GM18498 (cell line): ENCODE measurements around the gene NMS.
"Not testable (repeated sequence)": the region's sequence is repeated elsewhere in the genome, so short reads cannot be mapped to it uniquely, and the experiment has no call there.

ENCODE experiments used
- ATAC-seq: cut with Tn5 transposase; IDR thresholded peaks from one replicate; pipeline ENCODE4 v1.9.1; 2021; ENCODE audit warnings: mild to moderate bottlenecking, moderate library complexity; ENCODE audit not compliant: unreplicated experiment

Gene NMS, protein sequence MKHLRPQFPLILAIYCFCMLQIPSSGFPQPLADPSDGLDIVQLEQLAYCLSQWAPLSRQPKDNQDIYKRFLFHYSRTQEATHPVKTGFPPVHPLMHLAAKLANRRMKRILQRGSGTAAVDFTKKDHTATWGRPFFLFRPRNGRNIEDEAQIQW

DNA sequence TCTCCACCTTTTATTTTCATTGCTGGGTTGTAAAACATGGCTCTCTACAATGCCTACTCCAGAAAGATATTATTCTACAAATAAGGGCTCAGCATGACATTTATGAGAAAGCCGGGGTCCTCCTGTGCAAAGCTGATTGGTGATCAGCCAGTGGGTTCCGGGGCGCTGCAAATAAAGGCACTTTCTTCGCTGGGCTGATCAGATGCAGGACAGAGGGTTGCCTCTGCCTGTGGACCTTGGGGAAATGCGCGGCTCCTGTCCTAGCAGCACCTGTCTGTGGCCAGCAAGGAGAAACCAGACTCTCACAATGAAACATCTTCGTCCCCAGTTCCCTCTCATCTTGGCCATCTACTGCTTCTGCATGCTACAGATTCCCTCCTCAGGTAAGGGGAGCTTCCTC lies at the start of gene NMS:
Gene NMS, plus strand, starts transcription at position 301 of the 400 bp plus-strand sequence. Its CDS starts 7 bp downstream, at position 308.
- no peak for ATAC-seq

DNA sequence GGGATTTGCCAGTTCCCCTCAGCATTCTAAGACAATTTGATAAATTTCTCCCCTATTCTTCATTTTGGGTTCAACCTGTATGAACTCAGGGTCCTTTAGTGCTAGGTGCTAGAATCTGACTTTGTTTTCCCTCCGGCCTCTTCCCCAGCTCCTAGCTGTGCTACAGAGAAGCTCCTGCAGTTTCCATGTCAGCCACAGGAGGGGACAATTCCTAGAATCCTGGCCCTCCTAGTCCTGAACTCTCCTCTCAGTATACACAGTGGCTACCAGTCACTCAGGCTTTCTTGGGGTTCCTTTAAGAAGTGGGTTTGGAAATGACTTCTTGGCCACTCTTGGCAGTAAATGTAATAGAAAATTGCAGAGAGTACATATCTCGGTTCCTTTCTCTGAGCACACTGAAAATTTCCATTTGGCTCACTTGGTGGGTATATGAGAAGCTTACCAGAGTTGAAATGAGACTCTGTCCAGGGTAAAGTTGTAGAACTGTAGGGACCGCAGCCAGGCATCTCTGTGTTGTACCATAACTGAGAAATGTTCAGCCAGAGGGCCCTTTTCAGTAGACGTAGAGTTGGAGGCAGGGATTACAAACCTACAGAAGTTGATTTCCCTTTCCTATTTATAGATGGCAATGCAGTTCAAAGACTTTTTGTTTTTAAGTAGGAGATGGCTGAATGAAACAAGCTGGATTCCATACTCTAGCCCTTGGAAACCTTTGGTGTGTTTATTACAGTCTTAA lies 47.8 kb upstream of the NMS start:
- no peak for ATAC-seq

DNA sequence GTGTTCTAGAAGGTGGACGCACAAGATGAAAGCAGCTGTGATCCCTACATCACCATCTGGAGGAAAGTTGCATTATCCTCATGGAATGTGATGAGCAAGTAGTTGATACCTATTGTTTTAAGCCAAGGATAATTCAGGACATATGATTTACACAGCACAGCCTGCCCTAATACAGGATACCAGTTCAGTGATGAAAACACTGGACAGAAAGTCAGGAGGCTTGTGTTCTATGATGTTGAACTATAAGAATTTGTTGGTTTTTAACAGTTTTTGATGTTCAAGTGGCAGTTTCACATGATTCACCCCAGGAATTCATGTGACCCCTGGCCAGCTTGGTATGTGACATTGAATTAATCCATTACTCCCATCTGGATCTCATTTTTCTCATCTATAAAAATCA lies 46.7 kb upstream of the NMS start:
- ATAC-seq: no peak

DNA sequence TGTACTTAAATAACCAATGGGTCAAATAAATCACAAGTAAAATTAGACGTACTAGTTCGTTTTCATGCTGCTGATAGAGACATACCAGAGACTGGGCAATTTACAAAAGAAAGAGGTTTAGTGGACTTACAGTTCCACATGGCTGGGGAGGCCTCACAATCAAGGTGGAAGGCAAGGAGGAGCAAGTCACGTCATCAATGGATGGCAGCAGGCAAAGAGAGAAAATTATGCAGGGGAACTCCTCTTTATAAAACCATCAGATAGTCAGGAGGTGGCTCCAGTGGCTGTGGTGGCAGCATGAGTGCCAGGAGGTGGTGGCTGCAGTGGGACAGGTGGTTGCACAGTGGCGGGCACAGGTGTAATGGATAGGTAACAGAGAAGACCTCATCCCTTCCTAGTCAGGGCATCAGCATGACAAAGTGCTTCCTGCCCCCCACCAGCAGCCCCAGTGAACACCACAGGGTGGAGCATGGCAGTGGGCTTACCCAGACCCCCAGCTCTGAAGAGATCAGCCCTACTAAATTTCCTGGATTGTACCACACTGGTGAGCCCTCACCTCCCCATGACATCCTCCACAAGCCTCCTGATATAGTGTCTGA lies 45.9 kb upstream of the NMS start:
- ATAC-seq: no peak

DNA sequence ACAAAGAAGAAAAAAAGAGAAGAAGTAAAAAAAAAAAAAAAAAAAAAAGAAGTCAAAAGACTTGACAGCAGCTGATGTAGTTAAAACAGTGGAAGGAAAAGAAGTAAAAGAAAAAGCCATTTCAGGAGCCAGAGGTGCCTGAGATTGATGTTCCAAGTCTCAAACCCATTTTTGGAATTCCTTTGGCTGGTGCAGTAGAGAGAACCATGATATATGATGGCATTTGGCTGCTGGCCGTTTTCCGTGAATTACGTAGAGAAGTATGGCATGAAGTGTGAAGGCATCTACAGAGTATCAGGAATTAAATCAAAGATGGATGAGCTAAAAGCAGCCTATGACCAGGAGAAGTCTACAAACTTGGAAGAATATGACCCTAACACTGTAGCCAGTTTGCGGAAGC lies 45.2 kb upstream of the NMS start:
- no peak for ATAC-seq

DNA sequence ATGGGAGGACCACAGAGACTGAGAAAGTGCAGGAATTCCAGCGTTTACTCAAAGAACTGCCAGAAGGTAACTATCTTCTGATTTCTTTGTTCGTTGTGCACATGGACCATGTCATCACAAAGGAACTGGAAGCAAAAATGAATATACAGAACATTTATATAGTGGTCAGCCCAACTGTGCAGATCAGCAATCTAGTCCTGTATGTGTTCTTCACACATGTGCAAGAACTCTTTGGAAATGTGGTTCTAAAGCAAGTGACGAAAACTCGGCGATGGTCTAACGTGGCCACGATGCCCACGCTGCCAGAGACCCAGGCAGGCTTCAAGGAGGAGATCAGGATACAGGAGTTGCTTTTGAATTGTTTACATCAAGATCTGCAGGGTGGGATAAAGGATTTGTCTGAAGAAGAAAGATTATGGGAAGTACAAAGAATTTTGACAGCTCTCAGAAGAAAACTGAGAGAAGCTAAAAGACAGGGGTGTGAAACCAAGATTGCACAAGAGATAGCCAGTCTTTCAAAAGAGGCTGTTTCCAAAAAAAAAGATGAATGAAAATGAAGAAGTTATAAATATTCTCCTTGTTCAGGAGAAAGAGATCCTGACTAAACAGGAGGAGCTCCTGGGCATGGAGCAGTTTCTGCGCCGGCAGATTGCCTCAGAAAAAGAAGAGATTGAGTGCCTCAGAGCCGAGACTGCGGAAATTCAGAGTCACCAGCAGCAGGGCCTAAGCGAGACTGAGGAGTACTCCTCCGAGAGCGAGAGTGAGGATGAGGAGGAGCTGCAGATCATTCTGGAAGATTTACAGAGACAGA lies 44.5 kb upstream of the NMS start:
- no peak for ATAC-seq

DNA sequence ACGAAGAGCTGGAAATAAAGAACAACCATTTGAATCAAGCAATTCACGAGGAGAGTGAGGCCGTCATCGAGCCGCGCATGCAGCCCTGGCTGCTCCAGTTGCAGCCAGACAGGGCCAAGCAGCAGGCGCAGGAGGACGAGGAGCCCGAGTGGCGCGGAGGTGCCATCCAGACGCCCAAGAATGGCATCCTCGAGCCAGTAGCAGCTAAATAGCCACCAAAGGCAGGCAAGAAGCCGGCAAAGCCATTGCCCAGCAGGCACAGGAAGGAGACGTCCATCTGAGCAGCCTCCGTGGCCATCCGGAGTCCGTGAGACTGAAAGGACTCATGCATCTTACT lies 43.9 kb upstream of the NMS start:
- no peak for ATAC-seq

DNA sequence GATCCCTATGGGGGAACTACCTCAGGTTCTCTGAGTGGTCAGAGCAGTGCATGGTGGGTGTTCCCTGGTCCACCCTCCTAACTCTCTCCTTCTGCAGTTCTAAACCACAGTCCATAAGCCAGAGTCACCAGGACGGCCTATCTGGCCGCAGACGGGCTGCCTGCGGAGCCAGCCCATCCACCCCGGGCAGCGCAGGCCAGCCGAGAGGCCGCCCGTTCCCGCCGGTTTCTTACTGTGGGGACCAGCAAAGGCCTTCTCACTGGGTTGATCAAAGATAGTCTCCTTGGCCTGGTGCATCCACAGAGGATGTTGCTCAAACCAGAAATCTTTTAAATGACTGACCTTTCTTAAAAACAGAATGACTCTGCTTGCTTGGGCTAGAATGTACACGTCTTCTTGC lies 43.2 kb upstream of the NMS start:
- no peak for ATAC-seq

DNA sequence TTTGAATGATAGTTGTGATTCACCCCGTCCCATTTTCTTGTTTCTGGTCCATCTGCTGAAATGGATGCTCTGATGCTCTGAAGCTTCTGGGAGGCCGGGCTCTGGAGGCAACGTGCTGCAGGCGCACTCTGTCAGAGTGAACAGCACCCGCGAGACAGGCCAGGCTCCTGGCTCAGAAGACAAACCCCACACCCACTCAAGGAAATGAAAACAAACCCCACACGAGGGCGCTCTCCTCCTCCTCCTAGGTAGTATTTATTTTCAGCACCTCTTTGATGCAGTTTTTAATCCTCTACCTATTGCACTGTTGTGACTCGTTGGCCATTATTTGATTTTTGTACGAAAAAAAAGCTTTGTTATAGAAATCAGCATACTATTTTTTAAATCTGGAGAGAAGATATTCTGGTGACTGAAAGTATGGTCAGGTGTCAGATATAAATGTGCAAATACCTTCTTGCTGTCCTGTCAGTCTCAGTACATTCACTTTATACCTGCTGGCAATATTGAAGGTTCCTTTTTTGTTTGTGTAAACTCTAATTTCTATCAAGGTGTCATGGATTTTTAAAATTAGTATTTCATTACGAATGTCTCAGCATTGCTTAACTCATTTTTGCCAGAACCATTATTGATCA lies 42.5 kb upstream of the NMS start:
- peak; percentile 59 for ATAC-seq

DNA sequence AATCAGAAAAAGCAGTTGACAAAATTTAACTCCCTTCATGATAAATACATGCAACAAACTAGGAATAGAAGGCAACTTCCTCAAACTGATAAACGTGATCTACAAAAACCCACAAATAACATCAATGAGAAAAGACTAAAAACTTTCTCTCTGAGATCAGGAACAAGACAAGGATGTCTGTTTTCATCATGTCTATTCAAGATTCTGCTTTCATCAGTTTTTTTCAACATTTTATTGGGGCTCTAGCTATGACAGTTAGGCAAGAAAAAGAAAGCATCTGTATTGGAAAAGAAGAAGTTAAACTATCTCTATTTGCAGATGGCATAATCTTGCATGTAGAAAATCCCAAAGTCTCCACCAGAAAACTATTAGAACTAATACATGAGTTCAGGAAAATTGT lies 40.6 kb upstream of the NMS start:
- ATAC-seq: no peak

DNA sequence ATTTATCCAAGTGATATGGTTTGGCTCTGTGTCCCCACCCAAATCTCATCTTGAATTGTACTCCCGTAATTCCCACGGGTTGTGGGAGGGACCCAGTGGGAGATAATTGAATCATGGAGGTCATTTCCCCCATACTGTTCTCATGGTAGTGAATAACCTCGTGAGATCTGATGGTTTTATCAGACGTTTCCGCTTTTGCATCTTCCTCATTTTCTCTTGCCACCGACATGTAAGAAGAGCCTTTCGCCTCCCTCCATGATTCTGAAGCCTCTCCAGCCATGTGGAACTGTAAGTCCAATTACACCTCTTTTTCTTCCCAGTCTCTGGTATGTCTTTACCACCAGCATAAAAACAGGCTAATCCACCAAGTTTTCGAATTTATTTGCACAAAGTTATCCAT lies 32.5 kb upstream of the NMS start:
- no peak for ATAC-seq

DNA sequence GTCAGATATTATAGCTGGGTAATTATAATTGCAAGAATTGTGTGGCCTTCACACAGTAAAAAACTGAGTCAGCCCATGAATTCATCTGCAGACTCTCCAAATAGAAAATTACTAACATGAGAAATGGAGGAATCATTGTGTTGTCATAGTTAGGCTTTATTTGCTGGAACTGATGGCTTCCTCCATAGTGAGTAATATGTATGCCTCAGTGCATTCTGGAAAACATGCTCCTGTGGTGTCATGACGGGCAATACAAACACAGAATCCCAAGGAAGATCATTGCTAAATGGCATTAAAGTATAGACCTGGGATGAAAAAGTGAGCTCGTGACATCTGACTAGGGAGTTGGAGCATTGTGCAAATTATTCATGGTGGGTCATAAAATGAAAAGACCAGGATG lies 23.6 kb upstream of the NMS start:
- no peak for ATAC-seq

DNA sequence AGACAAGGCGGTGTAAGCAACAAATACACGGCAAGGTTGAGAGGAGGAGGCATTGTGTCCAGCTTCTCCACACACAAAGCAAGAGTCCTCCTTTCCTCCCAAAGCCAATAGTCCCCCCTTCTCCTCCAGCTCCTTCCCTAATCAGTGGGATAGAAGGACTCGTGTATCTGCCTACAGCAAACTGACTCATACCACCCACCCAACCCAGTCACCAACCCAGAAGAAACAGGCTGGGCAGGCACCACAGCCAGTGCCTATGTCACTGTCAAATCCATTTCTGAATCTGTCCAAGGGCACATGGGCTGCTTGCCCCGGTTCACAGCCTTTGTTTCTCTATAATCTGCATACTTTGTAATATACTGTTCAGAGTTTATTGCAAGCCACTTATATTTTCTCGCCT lies 19.2 kb upstream of the NMS start:
- ATAC-seq: no peak

DNA sequence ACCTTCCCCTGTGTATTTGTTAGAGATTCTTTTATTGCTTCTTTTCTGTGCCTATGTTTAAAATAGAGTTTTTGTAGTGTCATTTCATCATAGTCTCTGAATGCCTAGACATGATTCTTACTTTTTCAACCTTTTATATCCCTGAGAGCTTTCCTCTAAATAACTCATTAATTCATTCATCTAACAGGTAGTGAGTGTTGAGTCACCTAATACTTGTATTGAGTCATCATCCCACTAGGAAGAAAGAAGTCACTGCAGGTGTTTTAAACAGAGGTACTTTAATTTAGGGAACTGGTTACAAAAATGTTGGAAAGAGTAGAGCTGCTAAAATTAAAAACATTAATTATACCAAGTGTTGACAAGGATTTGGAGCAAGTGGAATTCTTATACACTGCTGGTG lies 18.5 kb upstream of the NMS start:
- no peak for ATAC-seq

DNA sequence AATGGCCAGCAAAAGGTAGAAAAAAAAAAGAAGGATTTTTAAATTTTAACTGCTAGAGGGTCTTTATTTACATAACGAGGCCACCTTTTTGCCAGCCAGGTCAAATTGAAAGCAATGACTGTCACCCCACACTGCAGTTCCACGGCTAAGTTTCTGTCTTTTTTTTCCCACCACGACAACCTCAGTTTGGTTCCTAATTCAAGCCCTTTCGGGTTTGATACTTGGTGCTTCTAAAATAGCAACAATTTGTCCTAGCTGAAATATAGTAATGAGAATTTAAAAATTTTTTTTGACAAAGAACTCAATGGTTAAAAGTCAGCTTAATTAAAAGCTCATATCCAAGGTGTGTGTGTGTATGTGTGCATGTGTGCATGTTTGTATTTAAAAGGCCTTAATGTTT lies 16.4 kb upstream of the NMS start:
- ATAC-seq: peak; percentile 84

DNA sequence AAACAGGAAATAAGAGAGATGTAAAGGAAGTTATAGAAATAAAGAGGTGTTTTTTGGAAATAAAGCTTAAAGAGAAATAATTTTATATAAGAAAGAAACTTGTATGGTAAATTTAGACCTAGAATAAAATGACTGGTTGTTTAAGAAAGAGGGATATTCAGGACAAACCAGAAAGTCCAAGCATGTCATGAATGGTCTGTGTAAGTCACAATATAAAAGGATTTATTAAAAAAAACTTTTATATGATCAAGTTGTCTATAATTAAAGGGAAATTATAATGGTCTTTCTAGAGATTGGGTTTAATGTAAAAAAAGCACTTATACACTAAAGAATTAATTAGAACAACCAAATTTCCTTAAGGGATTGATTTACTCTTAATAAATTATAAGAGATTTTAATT lies 13.9 kb upstream of the NMS start:
- ATAC-seq: not testable (repeated sequence)

DNA sequence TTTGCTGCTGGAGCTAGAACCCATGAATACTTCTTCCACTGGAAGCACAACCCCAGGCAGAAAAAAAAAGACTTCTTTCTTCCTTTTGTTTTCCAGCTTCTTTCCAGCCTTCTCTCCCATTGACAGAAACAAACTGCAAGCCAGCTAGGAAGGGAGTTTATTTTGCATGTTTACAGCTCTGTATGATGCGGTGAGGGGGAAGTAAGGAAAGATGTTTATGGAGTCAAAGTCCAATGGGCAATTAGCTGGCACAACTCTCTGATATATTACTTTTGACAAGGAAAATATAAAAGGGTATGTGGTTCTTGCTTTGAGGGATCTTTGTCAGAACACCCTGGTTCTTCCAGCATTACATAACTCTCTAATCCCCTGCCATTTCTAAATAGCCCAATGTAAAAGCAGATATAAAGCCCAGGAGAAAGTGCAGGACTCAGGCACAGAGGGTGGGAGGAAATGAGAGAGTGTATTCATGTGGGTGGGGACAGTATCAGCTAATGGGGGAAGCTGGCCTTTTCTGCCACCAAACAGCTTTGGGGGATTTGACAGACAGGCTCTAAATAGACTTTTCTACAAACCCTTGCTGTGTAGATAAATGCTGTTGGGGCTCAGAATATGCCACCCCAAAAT lies 9.3 kb upstream of the NMS start:
- no peak for ATAC-seq

DNA sequence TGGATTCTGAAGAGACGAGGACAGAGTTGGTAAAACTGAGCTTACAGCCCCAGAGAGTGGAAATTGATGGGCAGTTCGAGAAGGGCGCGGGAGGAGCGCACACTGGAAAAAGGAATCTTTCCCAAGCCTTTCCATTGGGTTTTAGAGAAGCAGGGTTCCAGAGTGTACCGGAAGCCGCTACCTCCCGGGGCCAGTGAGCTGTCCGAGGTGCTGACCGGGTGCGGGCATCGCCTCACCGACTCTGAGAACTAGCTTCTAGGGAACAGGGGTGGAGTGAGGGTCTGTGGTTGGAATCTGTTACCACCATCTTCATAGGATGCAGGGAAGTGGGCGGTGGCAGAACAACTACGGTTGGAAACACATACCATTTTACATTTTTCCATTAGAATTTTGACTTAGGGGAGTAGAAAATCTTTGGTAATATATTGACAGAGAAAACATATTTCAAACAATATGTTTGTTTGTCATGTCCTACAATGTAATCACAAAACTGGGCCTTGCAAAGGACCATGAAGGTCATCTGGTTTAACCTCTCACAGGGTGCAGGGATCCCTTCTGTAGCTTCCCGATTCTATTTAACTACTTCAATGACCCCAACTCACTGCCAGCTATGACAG lies 724 bp downstream of the NMS start:
- ATAC-seq: no peak

DNA sequence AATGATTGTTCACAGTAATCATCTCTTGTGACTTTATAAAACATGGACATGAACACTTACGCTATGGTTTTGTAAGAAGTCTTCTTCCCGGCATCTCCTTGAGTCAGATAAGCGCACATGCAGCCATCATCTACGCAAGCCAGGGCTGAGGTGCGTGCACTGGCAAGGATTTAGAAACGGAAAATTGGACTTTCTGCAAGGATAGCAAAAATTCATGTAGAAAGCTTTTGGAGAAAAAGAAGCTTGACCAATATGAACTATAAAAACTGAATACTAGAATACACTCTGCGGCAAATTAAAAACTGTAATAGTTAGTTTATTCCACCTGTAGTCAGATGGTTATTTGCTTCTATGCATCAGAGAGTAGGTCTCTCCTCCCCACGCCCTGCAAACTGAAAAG lies 6.3 kb downstream of the NMS start:
- no peak for ATAC-seq

DNA sequence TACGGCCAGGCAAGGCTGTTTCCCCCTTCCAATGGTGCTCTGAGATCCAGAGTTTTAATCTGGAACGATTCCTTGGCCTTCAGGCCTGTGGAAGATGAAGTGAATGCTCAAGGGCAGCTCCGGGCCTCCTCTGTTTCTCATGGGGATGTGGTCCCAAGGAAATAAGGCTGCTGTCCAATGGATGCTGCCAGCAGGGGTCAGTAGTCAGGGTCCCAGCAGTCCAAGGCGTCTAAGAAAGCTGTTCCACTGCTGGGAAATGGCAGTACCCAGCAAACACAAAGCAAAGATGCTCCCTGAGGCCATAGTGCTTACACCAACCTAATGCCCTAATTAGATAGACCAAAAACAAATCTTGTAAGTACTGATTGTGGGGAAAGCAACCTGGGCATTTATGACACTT lies 12.5 kb downstream of the NMS start:
- ATAC-seq: no peak

DNA sequence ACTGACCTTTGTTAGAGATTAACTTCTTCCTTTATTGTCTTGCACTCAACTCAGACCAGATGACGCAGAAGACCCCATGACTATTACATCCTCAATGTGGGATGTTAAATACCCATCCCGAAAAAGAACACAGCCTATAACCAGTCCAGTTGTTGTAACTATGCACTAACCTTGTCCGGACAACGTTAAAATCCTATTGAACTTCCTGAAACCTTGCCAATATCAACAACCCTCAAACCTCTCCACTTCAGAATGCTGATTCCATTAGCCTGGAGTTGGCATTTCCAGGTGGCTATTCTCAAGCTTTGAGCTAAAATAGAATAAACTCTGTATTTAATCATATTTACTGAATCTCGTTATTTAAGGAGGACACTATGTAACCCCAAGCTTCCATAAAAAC lies 13.6 kb downstream of the NMS start:
- ATAC-seq: no peak
